C4-2B (cell line): ENCODE measurements around the gene GFM1.

Source experiments
- ZFX ChIP-seq: fragments of 450-650 bp; IDR thresholded peaks from 2 replicates; pipeline ENCODE4 v1.6.1; 2017
- TF ChIP-seq, protein P1 (sequence below): fragments of 450-650 bp; conservative IDR thresholded peaks from 2 replicates; pipeline ENCODE4 v1.5.1; 2017; ENCODE audit warnings: mild to moderate bottlenecking

DNA sequence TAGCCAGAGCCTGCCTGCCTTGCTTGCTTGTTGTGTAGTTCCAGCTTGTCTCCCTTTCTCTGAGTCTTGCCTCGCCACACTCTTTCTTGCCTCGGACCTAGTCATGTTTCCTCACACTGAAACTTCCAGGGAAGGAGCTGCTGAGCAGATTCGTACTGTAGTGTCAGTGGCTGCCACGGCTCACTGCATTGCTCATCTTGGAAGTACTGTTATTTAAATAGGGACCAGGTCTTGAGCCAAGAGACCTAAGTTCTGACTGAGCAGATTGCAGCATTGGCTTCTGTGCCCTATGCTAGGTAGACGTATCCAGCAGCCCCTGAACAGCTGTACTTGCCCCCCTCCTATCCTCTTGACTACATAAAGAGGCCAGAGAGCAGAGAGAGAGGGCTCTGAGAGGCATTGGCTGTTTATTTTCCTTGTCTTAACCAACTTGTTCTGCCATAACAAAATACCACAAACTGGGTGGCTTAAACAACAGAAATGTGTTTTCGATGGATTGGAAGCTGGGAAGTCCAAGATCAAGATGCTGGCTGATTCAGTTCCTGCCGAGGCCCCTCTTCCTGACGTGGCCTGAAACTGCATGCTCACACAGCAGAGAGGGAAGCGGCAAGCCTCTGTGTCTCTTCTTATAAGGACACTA, 93.8 kb downstream of the GFM1 start:
- TF ChIP-seq, protein P1, sequence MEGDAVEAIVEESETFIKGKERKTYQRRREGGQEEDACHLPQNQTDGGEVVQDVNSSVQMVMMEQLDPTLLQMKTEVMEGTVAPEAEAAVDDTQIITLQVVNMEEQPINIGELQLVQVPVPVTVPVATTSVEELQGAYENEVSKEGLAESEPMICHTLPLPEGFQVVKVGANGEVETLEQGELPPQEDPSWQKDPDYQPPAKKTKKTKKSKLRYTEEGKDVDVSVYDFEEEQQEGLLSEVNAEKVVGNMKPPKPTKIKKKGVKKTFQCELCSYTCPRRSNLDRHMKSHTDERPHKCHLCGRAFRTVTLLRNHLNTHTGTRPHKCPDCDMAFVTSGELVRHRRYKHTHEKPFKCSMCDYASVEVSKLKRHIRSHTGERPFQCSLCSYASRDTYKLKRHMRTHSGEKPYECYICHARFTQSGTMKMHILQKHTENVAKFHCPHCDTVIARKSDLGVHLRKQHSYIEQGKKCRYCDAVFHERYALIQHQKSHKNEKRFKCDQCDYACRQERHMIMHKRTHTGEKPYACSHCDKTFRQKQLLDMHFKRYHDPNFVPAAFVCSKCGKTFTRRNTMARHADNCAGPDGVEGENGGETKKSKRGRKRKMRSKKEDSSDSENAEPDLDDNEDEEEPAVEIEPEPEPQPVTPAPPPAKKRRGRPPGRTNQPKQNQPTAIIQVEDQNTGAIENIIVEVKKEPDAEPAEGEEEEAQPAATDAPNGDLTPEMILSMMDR, result no peak
- no peak for TF ChIP-seq ZFX
